Measurements from ENCODE around the gene MCAT.

Gene MCAT

DNA sequence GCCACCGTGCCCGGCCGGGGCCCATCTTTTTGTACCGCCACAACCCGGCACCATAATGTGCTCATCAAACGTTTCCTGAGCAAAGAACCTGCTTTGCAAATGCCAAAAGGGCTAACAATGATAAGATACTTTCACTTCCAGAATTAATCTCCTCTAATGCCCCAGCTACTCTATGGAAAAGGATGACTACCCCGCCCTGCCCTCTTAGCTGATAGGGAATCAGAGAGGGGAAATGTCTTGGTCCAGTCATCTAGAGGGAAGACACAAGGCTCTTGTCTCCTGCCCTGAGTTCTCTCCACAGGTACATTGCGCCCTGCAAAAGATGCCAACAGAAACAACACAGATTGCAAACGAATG, 54.6 kb downstream of the MCAT start:
- DNase-seq = no peak

- DNase-seq = no peak
Measured at GRCh38 chr22:43085658-43086606, 57.3 kb downstream of the MCAT start.

All from GDM1 (cell line).